GM04503 (cell line): ENCODE results near the gene SPSB2.
"Not testable (repeated sequence)": the region's sequence is repeated elsewhere in the genome, so short reads cannot be mapped to it uniquely, and the experiment has no call there.

Experiments
- DNase-seq: peaks from one replicate; pipeline ENCODE4 v3.0.0-alpha.2; 2012; ENCODE audit warnings: low read depth

The SPSB2 gene, protein sequence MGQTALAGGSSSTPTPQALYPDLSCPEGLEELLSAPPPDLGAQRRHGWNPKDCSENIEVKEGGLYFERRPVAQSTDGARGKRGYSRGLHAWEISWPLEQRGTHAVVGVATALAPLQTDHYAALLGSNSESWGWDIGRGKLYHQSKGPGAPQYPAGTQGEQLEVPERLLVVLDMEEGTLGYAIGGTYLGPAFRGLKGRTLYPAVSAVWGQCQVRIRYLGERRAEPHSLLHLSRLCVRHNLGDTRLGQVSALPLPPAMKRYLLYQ

DNA sequence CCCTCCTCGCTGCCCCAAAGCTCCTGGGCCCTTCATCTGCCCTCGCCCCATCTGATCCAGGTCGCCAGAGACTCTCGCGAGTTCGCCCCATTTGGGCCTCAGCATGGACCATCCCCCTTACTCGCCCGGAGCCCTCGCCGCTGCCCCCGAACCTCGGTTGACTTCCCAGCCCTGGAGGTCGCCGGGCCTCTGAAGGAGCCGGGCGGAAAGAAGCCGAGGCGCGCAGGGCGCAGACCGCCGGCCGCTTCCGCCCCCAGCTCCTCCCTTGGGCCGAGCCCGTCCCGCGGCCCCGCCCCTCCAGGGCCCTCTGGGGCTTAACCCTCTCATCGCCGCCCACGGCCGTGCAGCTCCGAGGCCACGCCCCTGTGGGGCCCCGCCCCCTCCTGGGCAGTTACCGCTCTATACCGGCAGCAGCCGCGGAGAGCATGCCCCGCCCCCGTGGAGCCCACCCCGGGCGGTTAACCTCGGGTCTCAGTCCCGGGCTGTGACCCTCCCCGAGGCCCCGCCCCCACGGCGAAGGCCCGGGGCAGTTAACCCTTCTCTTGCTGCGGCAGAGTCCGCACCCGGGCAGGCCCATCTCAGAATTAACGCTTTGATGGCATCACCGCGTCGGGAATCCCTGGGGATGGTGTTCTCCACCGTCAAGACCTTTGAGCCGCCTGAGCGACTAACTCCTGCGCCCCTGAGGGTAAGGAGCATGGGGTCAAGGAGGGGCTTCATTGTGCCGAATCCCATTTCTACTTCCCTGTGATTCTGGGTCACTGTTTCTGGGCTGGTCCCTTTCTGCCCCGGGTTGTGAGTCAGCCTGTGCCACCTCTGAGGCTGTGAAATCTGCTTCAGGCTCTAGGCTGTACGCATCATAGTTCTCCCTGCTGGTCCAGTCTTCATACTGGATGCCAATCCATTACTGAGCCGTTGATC is at the start of gene SPSB2:
Gene SPSB2, minus strand, starts transcription at position 210 of the 921 bp plus-strand sequence. CDS start 402 bp downstream, outside the sequence.
- DNase-seq = peak; percentile 56

DNA sequence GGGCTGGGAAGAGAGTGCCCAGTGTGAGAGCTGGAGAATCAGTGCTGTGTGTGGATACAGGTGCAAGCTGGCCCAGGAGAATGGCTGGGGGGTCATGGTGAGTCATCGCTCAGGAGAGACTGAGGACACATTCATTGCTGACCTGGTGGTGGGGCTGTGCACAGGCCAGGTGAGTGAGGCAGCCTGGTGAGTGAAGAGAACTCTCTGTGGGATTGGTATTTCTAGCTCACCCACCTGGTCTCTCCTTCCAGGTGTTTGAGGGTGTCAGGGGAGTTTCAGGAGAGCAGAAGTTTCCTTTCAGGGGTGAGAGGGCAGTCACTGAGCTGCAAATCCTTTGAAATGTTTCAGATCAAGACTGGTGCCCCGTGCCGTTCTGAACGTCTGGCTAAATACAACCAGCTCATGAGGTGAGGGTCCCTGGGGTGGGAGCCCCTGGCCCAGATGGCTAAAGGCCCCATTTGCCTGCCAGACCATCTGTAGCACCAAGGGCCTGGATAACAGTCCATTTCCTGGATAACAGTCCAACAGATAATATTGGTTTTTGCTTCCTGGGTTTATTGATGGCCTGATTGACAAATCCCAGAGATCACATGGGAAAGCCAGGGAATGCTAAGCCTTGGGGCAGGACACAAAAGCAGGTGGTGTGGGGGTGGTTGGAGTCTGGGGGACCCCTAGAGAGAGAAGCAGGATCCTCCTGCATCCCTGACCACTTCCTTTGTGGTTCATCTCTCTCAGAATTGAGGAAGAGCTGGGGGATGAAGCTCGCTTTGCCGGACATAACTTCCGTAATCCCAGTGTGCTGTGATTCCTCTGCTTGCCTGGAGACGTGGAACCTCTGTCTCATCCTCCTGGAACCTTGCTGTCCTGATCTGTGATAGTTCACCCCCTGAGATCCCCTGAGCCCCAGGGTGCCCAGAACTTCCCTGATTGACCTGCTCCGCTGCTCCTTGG is 49.2 kb upstream of the SPSB2 start:
- DNase-seq = no peak

DNA sequence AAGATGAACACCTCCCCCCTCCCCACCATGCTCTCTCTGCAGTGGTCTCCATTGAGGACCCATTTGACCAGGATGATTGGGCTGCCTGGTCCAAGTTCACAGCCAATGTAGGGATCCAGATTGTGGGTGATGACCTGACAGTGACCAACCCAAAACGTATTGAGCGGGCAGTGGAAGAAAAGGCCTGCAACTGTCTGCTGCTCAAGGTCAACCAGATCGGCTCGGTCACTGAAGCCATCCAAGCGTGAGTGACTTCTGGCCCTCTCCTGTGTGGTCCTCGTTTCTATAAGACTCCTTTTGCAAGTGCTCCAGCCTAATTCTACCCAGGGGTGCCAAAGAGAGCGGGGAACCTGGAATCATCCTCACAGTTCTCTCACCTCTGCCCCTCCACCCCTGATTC is 48.4 kb upstream of the SPSB2 start:
- DNase-seq = no peak

DNA sequence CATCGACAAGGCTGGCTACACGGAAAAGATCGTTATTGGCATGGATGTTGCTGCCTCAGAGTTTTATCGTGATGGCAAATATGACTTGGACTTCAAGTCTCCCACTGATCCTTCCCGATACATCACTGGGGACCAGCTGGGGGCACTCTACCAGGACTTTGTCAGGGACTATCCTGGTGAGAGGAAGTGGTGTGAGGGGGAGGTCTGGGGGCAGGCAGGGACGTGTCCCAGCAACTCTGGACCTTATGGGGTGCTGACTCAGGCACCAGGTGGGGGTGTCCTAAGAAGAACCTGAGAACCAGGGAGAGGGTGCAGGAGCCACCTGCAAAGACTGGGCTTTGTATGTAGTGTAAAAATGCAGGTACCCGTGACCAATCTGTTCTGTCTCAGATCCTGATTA is 46.5 kb upstream of the SPSB2 start:
- no peak for DNase-seq

DNA sequence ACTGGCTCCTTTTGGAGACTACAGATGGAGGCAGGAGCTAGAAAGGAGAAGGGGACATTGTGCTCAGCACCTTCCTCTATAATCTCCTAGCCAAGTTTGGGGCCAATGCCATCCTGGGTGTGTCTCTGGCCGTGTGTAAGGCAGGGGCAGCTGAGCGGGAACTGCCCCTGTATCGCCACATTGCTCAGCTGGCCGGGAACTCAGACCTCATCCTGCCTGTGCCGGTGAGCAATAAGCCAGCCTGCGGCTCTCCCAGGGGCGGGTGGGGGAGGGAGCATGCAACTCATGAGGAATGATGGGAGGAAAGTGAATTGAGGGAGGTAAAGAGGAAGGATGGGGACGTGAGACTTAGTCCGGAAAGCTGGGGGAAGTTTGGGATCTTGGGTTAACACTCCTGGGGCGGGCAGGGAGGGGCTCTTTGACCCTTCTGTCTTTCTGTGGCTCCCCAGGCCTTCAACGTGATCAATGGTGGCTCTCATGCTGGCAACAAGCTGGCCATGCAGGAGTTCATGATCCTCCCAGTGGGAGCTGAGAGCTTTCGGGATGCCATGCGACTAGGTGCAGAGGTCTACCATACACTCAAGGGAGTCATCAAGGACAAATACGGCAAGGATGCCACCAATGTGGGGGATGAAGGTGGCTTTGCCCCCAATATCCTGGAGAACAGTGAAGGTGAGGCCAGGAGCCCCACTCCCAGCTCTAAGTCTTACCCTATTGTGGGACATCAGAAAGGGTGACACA is 44.6 kb upstream of the SPSB2 start:
- no peak for DNase-seq

DNA sequence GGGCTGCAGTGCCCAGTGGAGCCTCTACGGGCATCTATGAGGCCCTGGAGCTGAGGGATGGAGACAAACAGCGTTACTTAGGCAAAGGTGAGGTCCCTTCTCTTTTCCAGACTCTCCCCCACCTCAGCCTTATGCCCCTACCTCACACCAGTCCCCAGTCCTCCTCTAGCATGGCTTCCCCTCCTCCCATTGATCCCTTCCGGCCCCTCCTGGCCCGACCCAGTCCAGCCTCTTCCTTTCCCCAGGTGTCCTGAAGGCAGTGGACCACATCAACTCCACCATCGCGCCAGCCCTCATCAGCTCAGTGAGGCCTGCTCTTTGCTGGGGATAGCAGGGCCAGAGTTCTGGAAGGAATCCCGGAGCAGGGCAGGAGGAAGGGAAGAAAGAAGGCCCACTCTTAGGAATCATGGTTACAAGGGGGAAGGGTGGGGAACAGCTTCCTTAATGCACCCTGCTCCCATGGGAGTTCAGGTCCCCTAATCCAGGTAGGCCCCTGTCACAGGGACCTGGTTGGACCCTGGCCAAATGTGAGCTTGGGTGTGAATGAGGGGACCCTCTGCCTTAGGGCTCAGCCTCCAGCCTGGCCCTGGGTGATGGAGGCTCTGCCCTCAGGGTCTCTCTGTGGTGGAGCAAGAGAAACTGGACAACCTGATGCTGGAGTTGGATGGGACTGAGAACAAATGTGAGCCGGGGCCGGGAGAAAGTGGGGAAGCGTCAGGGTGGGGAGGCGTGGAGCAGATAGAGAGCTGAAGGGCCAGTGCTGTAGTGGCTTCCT is 43.5 kb upstream of the SPSB2 start:
- DNase-seq = no peak

DNA sequence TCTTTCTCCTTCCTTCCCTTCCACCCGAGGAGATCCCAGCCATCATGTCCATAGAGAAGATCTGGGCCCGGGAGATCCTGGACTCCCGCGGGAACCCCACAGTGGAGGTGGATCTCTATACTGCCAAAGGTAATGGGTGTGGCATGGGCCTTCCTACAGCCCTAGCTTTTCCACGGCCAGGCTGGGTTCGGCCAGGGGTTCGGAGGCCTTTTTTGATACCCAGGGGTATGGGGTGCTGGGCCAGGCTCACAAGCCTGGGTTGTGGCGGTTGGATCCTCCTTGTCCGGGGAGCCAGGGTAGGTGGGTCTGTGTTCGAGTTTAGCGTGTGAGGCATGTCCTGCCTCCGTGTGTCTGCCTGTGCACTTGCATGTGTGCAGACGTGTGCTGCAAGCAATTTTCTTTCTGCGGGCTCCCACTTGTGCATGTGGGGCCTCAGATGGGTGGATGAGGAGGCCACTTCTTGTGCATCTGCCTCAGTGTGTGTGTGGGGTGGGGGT is 42.7 kb upstream of the SPSB2 start:
- no peak for DNase-seq

DNA sequence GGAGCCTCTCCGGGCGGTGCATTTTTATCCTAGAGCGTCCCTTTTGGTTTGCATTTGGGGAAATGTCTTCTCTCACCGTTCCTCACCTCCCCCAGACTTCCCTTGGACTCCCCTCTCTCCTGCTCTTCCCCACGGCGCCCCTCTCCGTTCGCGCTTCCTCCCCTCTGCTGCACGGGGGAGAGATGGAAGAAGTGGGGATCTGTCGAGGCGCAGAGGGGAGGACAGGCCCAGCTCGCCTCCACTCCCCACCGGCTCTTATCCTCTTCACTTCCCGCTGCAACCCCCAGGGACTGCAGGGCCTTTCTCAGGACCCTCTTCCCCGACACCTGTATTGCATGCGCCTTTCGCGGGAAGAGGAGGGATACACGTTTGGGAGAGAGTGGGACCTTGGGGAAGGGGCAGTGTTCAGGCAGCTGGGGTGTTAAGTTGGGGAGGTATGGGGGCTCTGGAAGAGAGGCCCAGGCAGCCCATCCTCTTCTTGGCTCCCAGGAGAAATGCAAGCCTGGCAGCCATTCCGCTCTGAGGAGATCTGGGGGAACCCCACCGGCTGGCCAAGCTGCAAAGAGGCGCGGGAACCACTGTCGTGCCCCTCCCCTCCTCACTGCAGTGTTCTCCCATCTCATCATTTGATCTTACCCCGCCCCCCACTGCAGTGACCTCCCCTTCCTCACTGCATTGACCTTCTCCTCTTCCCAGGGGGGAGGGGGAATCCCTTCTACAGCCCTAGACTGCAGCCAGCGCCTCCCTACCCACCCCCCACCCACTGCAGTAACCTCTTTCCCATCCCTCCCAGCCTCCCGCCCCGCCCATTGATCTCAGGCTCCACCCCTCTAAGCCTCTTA is 42.1 kb upstream of the SPSB2 start:
- DNase-seq = no peak

DNA sequence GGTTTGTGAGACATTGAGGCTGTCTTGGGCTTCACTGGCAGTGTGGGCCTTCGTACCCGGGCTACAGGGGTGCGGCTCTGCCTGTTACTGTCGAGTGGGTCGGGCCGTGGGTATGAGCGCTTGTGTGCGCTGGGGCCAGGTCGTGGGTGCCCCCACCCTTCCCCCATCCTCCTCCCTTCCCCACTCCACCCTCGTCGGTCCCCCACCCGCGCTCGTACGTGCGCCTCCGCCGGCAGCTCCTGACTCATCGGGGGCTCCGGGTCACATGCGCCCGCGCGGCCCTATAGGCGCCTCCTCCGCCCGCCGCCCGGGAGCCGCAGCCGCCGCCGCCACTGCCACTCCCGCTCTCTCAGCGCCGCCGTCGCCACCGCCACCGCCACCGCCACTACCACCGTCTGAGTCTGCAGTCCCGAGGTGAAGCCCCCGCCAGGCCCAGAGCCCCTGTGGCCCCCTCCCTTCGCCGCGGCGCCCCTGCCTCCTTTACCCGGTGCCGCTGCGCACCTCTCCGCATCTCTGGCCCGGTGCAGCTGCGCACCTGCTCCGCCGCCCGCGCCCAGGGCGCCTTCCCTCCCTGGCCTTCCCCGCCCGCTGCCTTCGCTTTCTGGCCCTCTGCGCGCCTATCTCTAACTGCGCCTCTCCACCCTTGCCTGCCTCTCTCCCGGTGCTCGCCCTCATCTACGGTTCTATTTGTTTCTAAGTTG is 41.3 kb upstream of the SPSB2 start, which contains the start of gene ENO2:
Gene ENO2, plus strand, starts transcription at position 335 of the 701 bp plus-strand sequence. CDS start 1,253 bp downstream, outside the sequence.
- no peak for DNase-seq

DNA sequence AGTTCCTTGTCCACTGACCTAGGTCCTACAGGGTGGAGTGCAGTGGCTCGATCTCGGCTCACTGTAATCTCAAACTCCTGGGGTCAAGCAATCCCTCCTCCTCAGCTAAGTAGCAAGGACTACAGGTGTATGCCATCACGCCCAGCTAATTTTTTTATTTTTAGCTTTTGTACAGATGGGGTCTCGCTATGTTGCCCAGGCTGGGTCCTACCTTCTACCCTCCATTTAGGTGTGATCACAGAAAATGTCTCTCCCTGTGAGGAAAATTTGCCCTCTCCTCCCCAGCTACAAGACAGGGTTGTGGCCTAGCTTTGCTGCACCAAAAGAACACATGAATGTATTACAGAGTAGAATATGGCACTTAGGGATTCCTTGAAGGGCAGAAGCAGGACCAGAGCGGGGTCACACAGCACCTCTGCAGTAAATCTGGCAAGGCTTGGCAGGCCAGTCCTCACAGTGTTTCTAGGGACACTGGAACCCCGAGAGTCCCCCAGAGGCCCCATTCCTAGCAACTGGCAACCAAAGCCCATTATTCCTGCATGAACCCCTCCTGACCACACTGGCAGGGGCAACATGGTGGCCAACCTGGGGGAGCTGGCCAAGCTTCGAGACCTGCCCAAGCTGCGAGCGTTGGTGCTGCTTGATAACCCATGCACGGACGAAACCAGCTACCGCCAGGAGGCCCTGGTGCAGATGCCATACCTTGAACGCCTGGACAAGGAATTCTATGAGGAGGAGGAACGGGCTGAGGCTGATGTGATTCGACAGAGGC is 39.2 kb upstream of the SPSB2 start:
- no peak for DNase-seq

DNA sequence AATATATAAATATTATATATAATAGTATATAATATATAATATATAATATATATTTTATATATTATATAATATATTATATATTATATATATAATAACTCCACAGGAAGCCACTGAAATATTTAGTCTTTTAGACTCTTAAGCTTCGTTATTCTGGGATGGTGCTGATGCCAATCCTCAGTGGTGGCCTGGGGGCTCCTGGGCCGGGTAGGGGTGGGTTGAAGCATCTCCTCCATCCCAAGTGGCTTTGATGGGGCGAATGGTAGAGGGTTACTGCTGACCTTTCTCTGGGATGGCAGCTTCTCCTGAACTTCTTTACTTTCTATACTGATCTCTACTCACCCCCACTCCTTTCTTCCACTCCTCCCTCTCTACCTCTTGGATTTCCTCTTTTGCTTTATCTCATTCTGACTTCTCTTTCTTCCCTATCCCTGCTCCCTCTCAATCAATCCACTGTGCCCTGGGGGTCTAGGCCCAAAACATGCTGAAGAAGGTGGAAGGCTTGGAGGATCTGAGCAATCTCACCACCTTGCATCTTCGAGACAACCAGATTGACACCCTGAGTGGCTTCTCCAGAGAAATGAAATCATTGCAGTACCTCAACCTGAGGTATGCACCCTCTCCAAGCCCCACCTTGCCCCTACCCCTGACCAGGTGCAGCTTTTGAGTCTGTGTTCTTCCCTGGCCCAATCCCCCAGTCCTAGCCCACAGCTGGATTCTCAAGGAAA is 36.5 kb upstream of the SPSB2 start:
- no peak for DNase-seq

DNA sequence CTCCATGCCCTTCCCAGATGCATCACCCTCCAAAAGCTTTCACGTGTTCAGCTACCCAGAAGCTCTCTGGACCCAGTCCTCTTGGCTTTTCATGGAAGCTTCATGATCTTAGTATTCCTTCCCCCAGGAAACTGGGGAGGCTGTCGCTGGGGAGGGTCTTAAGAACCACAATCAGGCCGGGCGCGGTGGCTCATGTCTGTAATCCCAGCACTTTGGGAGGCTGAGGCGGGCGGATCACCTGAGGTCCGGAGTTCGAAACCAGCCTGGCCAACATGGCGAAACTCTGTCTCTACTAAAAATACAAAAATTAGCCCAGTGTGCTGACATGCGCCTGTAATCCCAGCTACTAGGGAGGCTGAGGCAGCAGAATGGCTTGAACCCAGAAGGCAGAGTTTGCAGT is 35.0 kb upstream of the SPSB2 start:
- DNase-seq = not testable (repeated sequence)

DNA sequence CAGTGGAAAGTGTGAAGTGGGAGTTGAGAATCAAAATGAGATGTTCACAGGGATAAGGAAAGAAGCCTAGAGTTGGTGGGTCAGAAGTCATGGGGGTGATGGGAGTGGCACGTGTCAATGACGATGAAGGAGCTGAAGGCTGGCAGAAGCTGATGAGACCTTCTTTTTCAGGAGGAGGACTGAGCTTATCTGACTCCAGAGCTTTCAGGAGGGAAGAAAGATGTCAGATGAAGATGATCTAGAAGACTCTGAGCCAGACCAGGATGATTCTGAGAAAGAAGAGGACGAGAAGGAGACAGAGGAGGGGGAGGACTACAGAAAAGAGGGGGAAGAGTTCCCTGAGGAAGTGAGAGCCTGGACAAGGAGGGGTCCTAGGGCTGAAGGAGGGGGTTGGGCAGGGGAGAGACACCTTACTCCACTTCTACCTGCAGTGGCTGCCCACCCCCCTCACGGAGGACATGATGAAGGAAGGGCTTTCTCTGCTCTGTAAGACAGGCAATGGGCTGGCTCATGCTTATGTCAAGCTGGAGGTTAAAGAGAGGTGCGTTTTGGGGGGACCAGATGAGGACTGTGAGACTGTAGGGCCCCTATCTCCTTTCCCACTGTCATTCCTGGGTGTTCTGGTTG is 32.4 kb upstream of the SPSB2 start:
- no peak for DNase-seq

DNA sequence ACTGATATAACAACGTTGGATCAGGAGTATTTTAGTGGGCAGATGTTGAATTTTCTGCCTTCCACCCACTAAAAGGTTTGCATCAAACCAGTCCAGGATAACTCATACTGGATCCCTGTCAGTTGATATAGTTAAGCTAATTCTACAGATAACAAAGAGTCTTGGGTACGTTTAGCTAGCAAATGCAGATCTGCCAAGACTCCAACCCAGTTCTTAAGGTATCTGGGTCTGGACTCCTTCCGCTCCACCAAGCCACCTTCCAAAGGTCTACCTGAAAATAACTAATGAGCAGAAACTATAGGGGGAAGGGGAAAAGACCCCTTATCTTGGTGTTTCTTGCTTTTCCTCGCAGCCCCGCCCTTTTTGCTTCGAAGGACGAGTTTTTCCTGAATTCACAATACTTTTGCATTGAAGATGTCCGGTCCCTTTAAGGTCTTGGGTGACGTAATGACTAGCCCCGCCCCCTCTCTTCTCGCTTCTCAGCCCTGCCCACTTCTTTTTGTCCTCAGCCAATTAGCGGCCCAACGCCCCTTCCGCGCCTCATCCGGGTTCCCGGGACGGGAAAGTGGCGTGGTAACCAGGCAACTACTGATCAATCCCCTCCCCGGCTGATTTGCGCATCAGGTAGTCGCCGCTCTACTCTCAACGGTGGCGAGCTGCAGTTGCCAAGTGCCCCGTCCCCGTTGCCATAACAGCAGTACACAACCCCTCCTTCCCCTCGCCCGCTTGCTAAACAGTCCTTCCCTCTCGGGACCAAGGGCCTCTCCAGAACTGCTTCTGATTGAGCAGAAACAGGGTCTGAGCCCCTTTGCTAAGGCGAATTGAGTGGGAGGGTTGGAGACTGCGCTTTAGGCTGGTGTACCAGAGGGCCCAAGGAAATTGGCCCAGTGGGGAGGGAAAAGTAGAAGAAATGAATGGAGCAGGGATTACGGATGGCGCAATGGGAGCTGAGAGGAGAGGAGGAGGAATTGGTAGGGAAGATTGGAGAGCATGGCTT is 31.5 kb upstream of the SPSB2 start, which contains the start of gene LRRC23:
Gene LRRC23, plus strand, starts transcription at position 543 of the 997 bp plus-strand sequence. CDS start 812 bp downstream, outside the sequence.
- peak; percentile 72 for DNase-seq

DNA sequence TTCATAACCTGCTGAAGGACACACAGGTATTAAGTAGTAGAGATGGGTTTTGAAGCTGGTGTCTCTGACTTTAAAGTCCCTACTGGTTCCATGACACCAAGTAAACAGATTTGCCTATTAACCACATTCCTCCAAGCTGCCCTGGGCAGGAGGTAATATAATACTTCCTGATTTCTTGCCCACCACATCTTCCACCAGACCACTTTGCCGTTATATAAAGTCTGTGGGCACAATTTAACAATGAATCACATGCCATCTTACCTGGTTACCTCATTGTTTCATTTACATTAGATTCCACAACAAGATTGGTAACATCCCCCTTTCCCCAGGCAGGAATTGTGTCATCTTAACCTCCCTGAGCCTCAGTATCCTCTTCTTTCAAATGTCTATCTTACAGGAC is 30.6 kb upstream of the SPSB2 start:
- DNase-seq = no peak
